Measurements from ENCODE around the gene CPS1. TPM values are rescaled to one million over a fixed set of nuclear protein-coding genes. Genes with fewer than 3 reads are reported as not detected.

CPS1 gene
- polyA plus RNA-seq, 3 donors: 0.74 to 2.7 (median 0.79) TPM

GRCh38 chr2:210541290-210541902 lies 15.0 kb upstream of the CPS1 start:
- H3K27ac ChIP-seq (ENCODE audit: low read depth, low read length): no peak overlapping the region
- 28 to 56% (median 49%) methylated on average over 3 of the region's 3 CpGs for WGBS, 3 donors

GRCh38 chr2:210544007-210544590 lies 12.3 kb upstream of the CPS1 start:
- H3K27ac ChIP-seq (ENCODE audit: low read depth, low read length): no peak overlapping the region
- WGBS, 3 donors: 84 to 91% (median 85%) methylated on average over 3 of the region's 3 CpGs

GRCh38 chr2:210544831-210545230 lies 11.6 kb upstream of the CPS1 start:
- H3K27ac ChIP-seq (ENCODE audit: low read depth, low read length): no peak overlapping the region
- 58 to 69% (median 59%) methylated on average over 4 of the region's 4 CpGs for WGBS, 3 donors

- WGBS, 3 donors: 79 to 81% (median 81%) methylated on average over 5 of the region's 5 CpGs
- no peak overlapping the region for H3K27ac ChIP-seq (ENCODE audit: low read depth, low read length)
These were observed 9.8 kb upstream of the CPS1 start for GRCh38 chr2:210546424-210547208.

GRCh38 chr2:210548031-210548430 lies 8.4 kb upstream of the CPS1 start:
- H3K27ac ChIP-seq (ENCODE audit: low read depth, low read length): no peak overlapping the region
- WGBS, 3 donors: 50 to 67% (median 55%) methylated on average over 2 of the region's 2 CpGs

- WGBS, 3 donors: 82 to 87% (median 85%) methylated on average over 8 of the region's 8 CpGs
- no peak overlapping the region for H3K27ac ChIP-seq (ENCODE audit: low read depth, low read length)
These were observed 7.5 kb upstream of the CPS1 start for GRCh38 chr2:210548878-210549384.

GRCh38 chr2:210551001-210551400 lies 5.4 kb upstream of the CPS1 start:
- no peak overlapping the region for H3K27ac ChIP-seq (ENCODE audit: low read depth, low read length)
- 45 to 71% (median 59%) methylated on average over 2 of the region's 2 CpGs for WGBS, 3 donors

- no peak overlapping the region for H3K27ac ChIP-seq (ENCODE audit: low read depth, low read length)
- 64 to 79% (median 71%) methylated on average over 1 of the region's 1 CpG for WGBS, 3 donors
These were observed 3.0 kb upstream of the CPS1 start for GRCh38 chr2:210553373-210553772.

- H3K27ac ChIP-seq (ENCODE audit: low read depth, low read length): no peak overlapping the region
These were observed 844 bp upstream of the CPS1 start for GRCh38 chr2:210555555-210555954.

- H3K27ac ChIP-seq (ENCODE audit: low read depth, low read length): no peak overlapping the region
These were observed 1.3 kb downstream of the CPS1 start for GRCh38 chr2:210557721-210558120.

- H3K27ac ChIP-seq (ENCODE audit: low read depth, low read length): no peak overlapping the region
- 23 to 55% (median 29%) methylated on average over 1 of the region's 1 CpG for WGBS, 3 donors
These were observed 2.3 kb downstream of the CPS1 start for GRCh38 chr2:210558708-210559107.

- WGBS, 3 donors: 86 to 95% (median 92%) methylated on average over 6 of the region's 6 CpGs
- no peak overlapping the region for H3K27ac ChIP-seq (ENCODE audit: low read depth, low read length)
These were observed 2.8 kb downstream of the CPS1 start for GRCh38 chr2:210559182-210559581.

GRCh38 chr2:210561475-210561874 lies 5.1 kb downstream of the CPS1 start:
- 86 to 89% (median 89%) methylated on average over 5 of the region's 5 CpGs for WGBS, 3 donors
- no peak overlapping the region for H3K27ac ChIP-seq (ENCODE audit: low read depth, low read length)

GRCh38 chr2:210562091-210562490 lies 5.7 kb downstream of the CPS1 start:
- 39 to 90% (median 90%) methylated on average over 1 of the region's 1 CpG for WGBS, 3 donors
- no peak overlapping the region for H3K27ac ChIP-seq (ENCODE audit: low read depth, low read length)

- WGBS, 3 donors: 61 to 91% (median 87%) methylated on average over 4 of the region's 4 CpGs
- H3K27ac ChIP-seq (ENCODE audit: low read depth, low read length): no peak overlapping the region
These were observed 6.2 kb downstream of the CPS1 start for GRCh38 chr2:210562502-210563080.

GRCh38 chr2:210567279-210567678 lies 10.9 kb downstream of the CPS1 start:
- H3K27ac ChIP-seq (ENCODE audit: low read depth, low read length): no peak overlapping the region

GRCh38 chr2:210568108-210568507 lies 11.7 kb downstream of the CPS1 start:
- 81 to 86% (median 82%) methylated on average over 2 of the region's 2 CpGs for WGBS, 3 donors

GRCh38 chr2:210577263-210578071 lies 21.1 kb downstream of the CPS1 start:
- no peak overlapping the region for H3K27ac ChIP-seq (ENCODE audit: low read depth, low read length)
- 13 to 27% (median 18%) methylated on average over 2 of the region's 2 CpGs for WGBS, 3 donors

More at GRCh38 chr2:210568108-210568507, 11.7 kb downstream of the CPS1 start:
- H3K27ac ChIP-seq (ENCODE audit: low read depth, low read length): no peak overlapping the region
